K562 (cell line): ENCODE results near the gene CLEC19A. TPM values are rescaled to one million over a fixed set of nuclear protein-coding genes. Genes with fewer than 3 reads are reported as not detected.
A peak's percentile ranks its signal among the peaks of the same experiment; 100 is the strongest.

Source experiments
- ATAC-seq: fragments of 200-7000 bp; cut with Tn5 transposase; 3 replicates; pipeline ENCODE4 v1.9.1; 2020; ENCODE audit warnings: moderate library complexity
- BruUV-seq: library from RNA; stranded (reverse); fragments of 400-500 nt; replicated peaks from 2 replicates; lab custom pipeline; 2021; lab: Mats Ljungman, UMichigan
- CTCF ChIA-PET: fragments of 300-600 bp; formaldehyde crosslinking; extraction: SDS; loops from one replicate; lab custom pipeline; 2021; ENCODE audit warnings: low intra/inter-chr PET ratio; lab: Yijun Ruan, JAX
- POLR2A ChIA-PET: fragments of 300-600, 350-650 bp; sonication (Branson Sonifier 250); formaldehyde crosslinking; extraction: SDS; loops from one replicate; lab custom pipeline; 2021; ENCODE audit warnings: antibody characterized with exemption, inconsistent platforms; lab: Yijun Ruan, JAX
- DNase-seq, 4 experiments: peaks; one replicate each; pipeline versions ENCODE4 v3.0.0 to v3.0.0-alpha.2; 2011 to 2018; ENCODE audit warnings: low spot score in 3 of 4, mixed read lengths in 3 of 4; ENCODE audit errors: extremely low read depth in 1 of 4
- FAIRE-seq: peaks from 2 replicates; lab custom pipeline; 2011; peaks lifted over from hg19 to GRCh38; lab: Jason Lieb, UNC
- H2AFZ ChIP-seq: 2 replicates; pipeline ENCODE4 v1.6.0; 2011; ENCODE audit warnings: low read depth, low read length, control low read depth, inconsistent platforms
- H3K27ac ChIP-seq: fragments of 200-600 bp; 3 replicates; pipeline ENCODE4 v1.8.0; 2011; ENCODE audit warnings: low read depth, mild to moderate bottlenecking, control low read depth, inconsistent platforms, low read length, moderate library complexity, mixed read lengths; ENCODE audit errors: extremely low read depth
- H3K27me3 ChIP-seq, 2 experiments: fragments of 300-600 bp in 1 of 2; 2 replicates in 1 of 2; 3 replicates in 1 of 2; pipeline versions ENCODE4 v1.6.0 to v1.8.0; 2011; ENCODE audit warnings: inconsistent platforms in 2 of 2, low read length in 2 of 2, mild to moderate bottlenecking in 1 of 2, mixed read lengths in 1 of 2, moderate library complexity in 1 of 2; ENCODE audit not compliant: control insufficient read depth in 2 of 2, insufficient read depth in 2 of 2
- H3K36me3 ChIP-seq: fragments of 300-600 bp; 3 replicates; pipeline ENCODE4 v1.8.0; 2011; ENCODE audit warnings: mild to moderate bottlenecking, low read length, inconsistent platforms; ENCODE audit not compliant: control insufficient read depth, insufficient read depth
- H3K4me1 ChIP-seq, 2 experiments: fragments of 200-600 bp in 1 of 2; replicated peaks in 1 of 2; 2 replicates in 1 of 2; 3 replicates in 1 of 2; pipeline versions ENCODE4 v1.5.1 to v1.8.0; 2011; ENCODE audit warnings: inconsistent platforms in 2 of 2, low read length in 2 of 2, mild to moderate bottlenecking in 1 of 2, mixed read lengths in 1 of 2, moderate library complexity in 1 of 2; ENCODE audit not compliant: control insufficient read depth in 2 of 2, insufficient read depth in 2 of 2
- H3K4me2 ChIP-seq: 2 replicates; pipeline ENCODE4 v1.6.1; 2011; ENCODE audit warnings: low read length, control low read depth, inconsistent platforms, mixed read lengths; ENCODE audit not compliant: insufficient read depth
- H3K4me3 ChIP-seq: fragments of 200-600 bp; sonication (generic), shearing (Covaris generic); 2 replicates; pipeline ENCODE4 v1.5.1; 2016; ENCODE audit warnings: control low read depth, inconsistent platforms
- H3K79me2 ChIP-seq: fragments of 200-600 bp; 3 replicates; pipeline ENCODE4 v1.8.0; 2011; ENCODE audit warnings: low read length, inconsistent platforms; ENCODE audit not compliant: control insufficient read depth, insufficient read depth
- H3K9ac ChIP-seq, 2 experiments: 2 replicates each; pipeline versions ENCODE4 v1.6.0 to v1.6.1; 2011; ENCODE audit warnings: low read depth in 2 of 2, low read length in 2 of 2, control low read depth in 1 of 2, inconsistent platforms in 1 of 2, mild to moderate bottlenecking in 1 of 2, mixed read lengths in 1 of 2; ENCODE audit not compliant: insufficient read depth in 1 of 2
- H3K9me1 ChIP-seq: one replicate; pipeline ENCODE4 v1.6.0; 2011; ENCODE audit warnings: inconsistent platforms, mild to moderate bottlenecking, low read length, moderate library complexity; ENCODE audit not compliant: control insufficient read depth, insufficient read depth
- H3K9me3 ChIP-seq: replicated peaks from 2 replicates; pipeline ENCODE4 v1.5.1; 2011; ENCODE audit warnings: low read depth, low read length, inconsistent platforms; ENCODE audit not compliant: control insufficient read depth, insufficient read depth
- H4K20me1 ChIP-seq: replicated peaks from 2 replicates; pipeline ENCODE4 v1.6.1; 2011; ENCODE audit warnings: low read length, inconsistent platforms, mixed read lengths; ENCODE audit not compliant: control insufficient read depth, insufficient read depth
- ELF1 ChIP-seq: fragments of 200-800 bp; sonication (Bioruptor generic); IDR thresholded peaks from 2 replicates; pipeline ENCODE4 v1.6.1; 2016; ENCODE audit warnings: missing genetic modification characterization, missing compliant biosample characterization
- FOXK2 ChIP-seq, 2 experiments: fragments of 450-650 bp; IDR thresholded peaks in 1 of 2; conservative IDR thresholded peaks in 1 of 2; 2 replicates each; pipeline ENCODE4 v1.6.1; 2016; ENCODE audit warnings: low read depth in 2 of 2, mild to moderate bottlenecking in 1 of 2
- MYC ChIP-seq, 2 experiments: fragments of 250-450 bp in 1 of 2; sonication (Bioruptor Pico) in 1 of 2; IDR thresholded peaks; 2 replicates each; pipeline versions ENCODE4 v1.5.1 to v1.6.1; 2012 to 2021; ENCODE audit warnings: low read depth in 2 of 2, borderline replicate concordance in 1 of 2, improper control_type of control experiment in 1 of 2, low read length in 1 of 2, mild to moderate bottlenecking in 1 of 2, moderate library complexity in 1 of 2
- SPI1 ChIP-seq: IDR thresholded peaks from 2 replicates; pipeline ENCODE4 v1.6.1; 2011; ENCODE audit warnings: low read depth, low read length, control low read depth, borderline replicate concordance
- ZBTB40 ChIP-seq, 2 experiments: fragments of 450-650 bp in 1 of 2; sonication (generic) in 1 of 2; formaldehyde crosslinking in 1 of 2; IDR thresholded peaks; 2 replicates each; pipeline versions ENCODE4 v1.7.1 to v1.9.0; 2016 to 2022; ENCODE audit warnings: inconsistent platforms in 1 of 2, mild to moderate bottlenecking in 1 of 2, missing genetic modification reagents in 1 of 2
- WGBS: fragments of 100-300 bp; shearing (Covaris generic); methylation state at CpG from one replicate; pipeline ENCODE4 v1.1.6; 2016; ENCODE audit warnings: low coverage, mixed read lengths; ENCODE audit not compliant: insufficient coverage; ENCODE audit errors: missing lambda C conversion rate; 5-methylcytosine and 5-hydroxymethylcytosine counted together
- in situ Hi-C: fragments of 300-500 bp; cut with MboI; formaldehyde crosslinking; loops from 4 replicates; pipeline ENCODE4 v1.15.0; 2018; ENCODE audit warnings: inconsistent platforms, mixed read lengths
- intact Hi-C: fragments of 100-400 bp; cut with micrococcal nuclease; formaldehyde crosslinking; loops from 2 replicates; pipeline ENCODE4 v1.14.2; 2022
- polyA plus RNA-seq, 8 experiments: library from polyadenylated mRNA; depleted of rRNA in 4 of 8; stranded (reverse) in 5 of 8; unstranded in 3 of 8; fragments of >200 nt; fragmentation: Nextera tagmentation in 2 of 8; fragmentation: Illumina TruSeq in 1 of 8; extraction: Ambion mirVana in 2 of 8; extraction: Trizol in 1 of 8; gene quantifications; 2 replicates each; pipeline versions ENCODE4 v1.2.1 to v1.2.3, GENCODE V29; 2011 to 2014; ENCODE audit warnings: inconsistent platforms in 1 of 8, missing spikeins in 1 of 8
- total RNA-seq, 7 experiments: library from RNA; depleted of rRNA in 6 of 7; stranded (reverse); fragments of >200 nt in 6 of 7; fragmentation: Illumina TruSeq in 2 of 7; extraction: Trizol in 2 of 7; gene quantifications; 2 replicates each; pipeline versions ENCODE4 v1.2.1 to v1.2.3, GENCODE V29; 2011 to 2021; ENCODE audit warnings: low replicate concordance in 1 of 7

The CLEC19A gene
- total and polyA plus RNA-seq, 9 of the 15 experiments (the other 6 are each of a cell fraction or from before 2014, with no cell fraction given) = not detected

- no peak overlapping the region for H3K27ac ChIP-seq
- peaks cover 2 to 28% of the 10 kb centered on the region in 2 experiments; a peak in 4 of 5 replicates for H3K27me3 ChIP-seq
- in situ Hi-C loops = no loop called here
- no peak for DNase-seq
- WGBS = 0% methylated on average over 2 of the region's 2 CpGs
- no peak overlapping the region for H3K4me3 ChIP-seq
- H3K79me2 ChIP-seq = no peaks in the 10 kb centered on the region
- H3K9me3 ChIP-seq = no peaks in the 10 kb centered on the region
- FAIRE-seq = no peak
- intact Hi-C loops = no loop called here
- peak; percentile 97 for TF ChIP-seq ZBTB40 (IDR thresholded peaks at IDR 0.05)
- peak; percentile 91 for TF ChIP-seq ZBTB40 (CRISPR knock-in tag; IDR thresholded peaks at IDR 0.05)
- 0 out of 2 replicates have a peak, but pooled peaks have one; percentile 29 for TF ChIP-seq MYC (IDR thresholded peaks at IDR 0.05; ENCODE audit: low read depth, low read length)
- TF ChIP-seq MYC (CRISPR knock-in tag; IDR thresholded peaks at IDR 0.05; ENCODE audit: borderline replicate concordance, low read depth) = no peak
- no peak for TF ChIP-seq FOXK2 (conservative IDR thresholded peaks at IDR 0.05 in 1 of 2, IDR thresholded peaks at IDR 0.05 in 1 of 2; ENCODE audit: low read depth in 2 of 2)
- TF ChIP-seq SPI1 = peak; percentile 75
- TF ChIP-seq ELF1 (tag) = peak; percentile 63
- TF ChIP-seq, all 486 proteins: peak for 4
- no peaks in the 10 kb centered on the region for H3K4me1 ChIP-seq
- ChIA-PET CTCF (no interaction called here), POLR2A (interaction anchor here (0.7 to 1.2 kb wide), 2 partner anchors 14 to 16 kb away, joined by 3 to 5 read pairs; no protein-coding TSS in a partner anchor)
- H2AFZ ChIP-seq = 0 out of 2 replicates have a peak overlapping the region, but pooled peaks have one; percentile 17
- no TSS peak for BruUV-seq
- no peaks in the 10 kb centered on the region for H4K20me1 ChIP-seq
- H3K4me2 ChIP-seq = no peak overlapping the region
- H3K9me1 ChIP-seq = no peaks in the 10 kb centered on the region
- H3K9ac ChIP-seq = no peak overlapping the region
- no peak for ATAC-seq
- H3K36me3 ChIP-seq = no peaks in the 10 kb centered on the region
Measured at GRCh38 chr16:19252904-19253303, 32.6 kb upstream of the CLEC19A start.
